GM21423 (cell line): ENCODE results near the gene VIL1.

ENCODE experiments used
- ATAC-seq: cut with Tn5 transposase; IDR thresholded peaks from one replicate; pipeline ENCODE4 v1.9.1; 2021; ENCODE audit warnings: mild to moderate bottlenecking, moderate library complexity; ENCODE audit not compliant: unreplicated experiment

VIL1 gene

GRCh38 chr2:218435003-218435982 is 16.4 kb downstream of the VIL1 start:
- no peak for ATAC-seq

- no peak for ATAC-seq
Measured at GRCh38 chr2:218436992-218437391, 18.1 kb downstream of the VIL1 start.

- ATAC-seq = no peak
Measured at GRCh38 chr2:218437969-218438368, 19.0 kb downstream of the VIL1 start.

- no peak for ATAC-seq
Measured at GRCh38 chr2:218438596-218438995, 19.7 kb downstream of the VIL1 start.

- ATAC-seq = no peak
Measured at GRCh38 chr2:218444692-218445357, 25.9 kb downstream of the VIL1 start.

- ATAC-seq = no peak
Measured at GRCh38 chr2:218445602-218446001, 26.7 kb downstream of the VIL1 start.

- no peak for ATAC-seq
Measured at GRCh38 chr2:218446547-218446946, 27.6 kb downstream of the VIL1 start.

- no peak for ATAC-seq
Measured at GRCh38 chr2:218447072-218447471, 28.1 kb downstream of the VIL1 start.

- no peak for ATAC-seq
Measured at GRCh38 chr2:218448934-218449333, 30.0 kb downstream of the VIL1 start.

GRCh38 chr2:218452079-218452478 is 33.2 kb downstream of the VIL1 start:
- ATAC-seq = no peak

- no peak for ATAC-seq
Measured at GRCh38 chr2:218456849-218457248, 37.9 kb downstream of the VIL1 start.

GRCh38 chr2:218458598-218458997 is 39.7 kb downstream of the VIL1 start:
- no peak for ATAC-seq

- ATAC-seq = no peak
Measured at GRCh38 chr2:218465987-218466633, 47.2 kb downstream of the VIL1 start.

GRCh38 chr2:218470448-218470847 is 51.5 kb downstream of the VIL1 start:
- no peak for ATAC-seq

- ATAC-seq = no peak
Measured at GRCh38 chr2:218471036-218471435, 52.1 kb downstream of the VIL1 start.

- no peak for ATAC-seq
Measured at GRCh38 chr2:218471982-218472381, 53.1 kb downstream of the VIL1 start.

GRCh38 chr2:218472988-218473387 is 54.1 kb downstream of the VIL1 start:
- ATAC-seq = no peak

- ATAC-seq = no peak
Measured at GRCh38 chr2:218474527-218474926, 55.6 kb downstream of the VIL1 start.

- ATAC-seq = no peak
Measured at GRCh38 chr2:218476676-218477075, 57.8 kb downstream of the VIL1 start.

GRCh38 chr2:218477247-218477646 is 58.3 kb downstream of the VIL1 start:
- no peak for ATAC-seq

GRCh38 chr2:218478544-218478943 is 59.6 kb downstream of the VIL1 start:
- ATAC-seq = no peak

- no peak for ATAC-seq
Measured at GRCh38 chr2:218479595-218479994, 60.7 kb downstream of the VIL1 start.
